Thymus (tissue), 11 donors: ENCODE results near the gene TBC1D5. TPM values are rescaled to one million over a fixed set of nuclear protein-coding genes. Genes with fewer than 3 reads are reported as not detected.
"Not testable (repeated sequence)": the region's sequence is repeated elsewhere in the genome, so short reads cannot be mapped to it uniquely, and the experiment has no call there.

ENCODE experiments used
- DNase-seq, 9 donors: peaks; one replicate each; pipeline ENCODE4 v3.0.0-alpha.2; 2013; ENCODE audit warnings: low spot score in 9 of 9, low read depth in 6 of 9, missing footprints in 1 of 9
- H3K27ac ChIP-seq, 2 donors: one replicate each; pipeline ENCODE4 v1.5.1; 2013; ENCODE audit warnings: control low read depth in 1 of 2, low read depth in 1 of 2, low read length in 1 of 2, mild to moderate bottlenecking in 1 of 2, moderate library complexity in 1 of 2
- H3K27me3 ChIP-seq, 2 donors: one replicate each; pipeline ENCODE4 v1.5.1; 2013; ENCODE audit warnings: low read length in 1 of 2; ENCODE audit not compliant: control insufficient read depth in 2 of 2, insufficient read depth in 1 of 2
- H3K36me3 ChIP-seq, 2 donors: one replicate each; pipeline ENCODE4 v1.5.1; 2013; ENCODE audit warnings: low read length in 1 of 2, mild to moderate bottlenecking in 1 of 2, moderate library complexity in 1 of 2; ENCODE audit not compliant: control insufficient read depth in 2 of 2, insufficient read depth in 2 of 2
- H3K4me1 ChIP-seq, 2 donors: one replicate each; pipeline ENCODE4 v1.5.1; 2013; ENCODE audit warnings: low read length in 2 of 2; ENCODE audit not compliant: control insufficient read depth in 2 of 2, insufficient read depth in 2 of 2
- H3K4me3 ChIP-seq, 2 donors: one replicate each; pipeline ENCODE4 v1.5.1; 2013; ENCODE audit warnings: low read length in 2 of 2, control low read depth in 1 of 2, mild to moderate bottlenecking in 1 of 2
- H3K9me3 ChIP-seq, 2 donors: one replicate each; pipeline ENCODE4 v1.5.1; 2013; ENCODE audit warnings: low read length in 1 of 2, mild to moderate bottlenecking in 1 of 2; ENCODE audit not compliant: control insufficient read depth in 2 of 2, insufficient read depth in 1 of 2
- WGBS: extraction: QIAGEN DNeasy Blood & Tissue Kit; methylation state at CpG from one replicate; pipeline ENCODE4 v1.1.7; 2013; 5-methylcytosine and 5-hydroxymethylcytosine counted together
- polyA plus RNA-seq: library from polyadenylated mRNA; stranded (reverse); fragments of 200-250 nt; gene quantifications from one replicate; pipeline ENCODE4 v1.2.3, GENCODE V29; 2013
- total RNA-seq: library from RNA; stranded (reverse); fragments of 120-200 nt; gene quantifications from one replicate; pipeline ENCODE4 v1.2.4, GENCODE V29; 2013
- donor health status: healthy.

TBC1D5 gene
- total and polyA plus RNA-seq, 2 donors: 8.9 to 37.3 TPM

DNA sequence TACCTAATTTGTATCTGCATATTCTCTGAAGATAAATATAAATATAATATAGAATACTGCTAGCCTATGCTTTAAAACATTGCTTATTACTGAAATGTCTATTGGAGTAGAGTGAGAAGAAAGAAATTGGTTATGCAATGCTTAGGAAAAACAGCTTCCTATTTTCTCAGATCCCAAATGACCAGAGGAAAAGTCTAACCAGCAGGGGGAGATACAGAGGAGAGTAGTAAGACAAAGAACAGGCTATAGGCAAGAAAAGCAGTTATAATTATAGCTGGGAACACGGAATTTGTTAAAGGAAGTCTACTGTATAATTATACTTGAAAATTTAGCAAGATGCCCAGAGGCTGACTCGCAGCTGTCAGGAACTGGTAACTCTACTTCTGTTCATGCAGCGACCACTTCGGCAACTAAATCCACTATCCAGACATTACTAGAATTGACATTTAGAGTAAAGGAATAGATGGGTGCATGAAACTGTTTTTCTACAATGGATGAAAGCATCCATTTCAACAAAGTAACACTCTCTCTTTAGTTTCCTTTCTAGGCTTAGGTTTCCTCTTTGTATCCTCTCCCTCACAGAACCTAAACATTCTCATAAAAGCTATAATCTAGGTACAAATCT is 97.2 kb downstream of the TBC1D5 start:
- Histone ChIP-seq H3K27me3 (no peaks in the 10 kb centered on the region), H3K9me3 (no peaks in the 10 kb centered on the region), H3K4me3 (no peak overlapping the region), H3K27ac (no peak overlapping the region), H3K36me3 (no peaks in the 10 kb centered on the region), H3K4me1 (no peaks in the 10 kb centered on the region)
- peak in 7 of 9 donors; percentile 17 to 61 (median 22) for DNase-seq
- 56% methylated on average over 4 of the region's 4 CpGs for WGBS

DNA sequence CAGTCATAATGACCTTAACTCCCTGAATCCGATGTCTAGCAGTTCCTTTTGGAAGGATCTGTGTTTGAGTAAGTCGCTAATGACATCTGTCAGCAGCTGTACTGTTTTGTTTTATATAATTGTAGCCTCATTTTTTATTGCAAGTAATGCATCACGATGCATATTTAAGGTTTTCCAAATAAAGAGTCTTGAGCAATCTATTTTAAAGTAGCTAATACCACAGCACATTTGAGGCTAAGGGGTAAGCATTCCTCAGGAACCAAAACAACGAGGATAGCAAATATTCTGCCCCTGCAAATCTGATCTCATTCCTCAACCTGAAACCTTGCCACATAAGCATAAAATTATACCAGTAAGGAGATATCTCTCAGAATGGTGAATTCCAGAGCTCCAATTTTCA is 98.7 kb downstream of the TBC1D5 start:
- no peak for DNase-seq
- H3K4me1 ChIP-seq: no peaks in the 10 kb centered on the region
- H3K9me3 ChIP-seq: no peaks in the 10 kb centered on the region
- no peak overlapping the region for H3K4me3 ChIP-seq
- WGBS: 96% methylated on average over 4 of the region's 4 CpGs
- no peaks in the 10 kb centered on the region for H3K36me3 ChIP-seq
- no peaks in the 10 kb centered on the region for H3K27me3 ChIP-seq
- no peak overlapping the region for H3K27ac ChIP-seq

DNA sequence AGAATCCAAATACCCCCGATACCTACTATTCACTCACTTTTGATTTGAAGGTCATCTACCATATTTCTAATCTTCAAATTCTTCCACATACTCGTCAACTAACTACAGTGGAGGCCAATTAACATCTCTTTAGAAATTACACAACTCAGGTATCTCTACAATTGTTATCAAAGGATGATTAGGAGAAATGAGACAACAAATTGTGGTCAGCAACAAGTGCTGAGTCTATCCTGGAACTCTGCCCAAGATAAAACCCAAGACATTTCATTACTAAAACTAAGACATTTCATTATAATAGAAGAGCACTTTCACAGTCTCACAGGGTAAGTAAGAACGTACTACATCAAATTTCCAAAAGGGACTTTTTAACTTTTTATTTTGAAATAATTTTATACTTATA is 100.0 kb downstream of the TBC1D5 start:
- H3K36me3 ChIP-seq: no peaks in the 10 kb centered on the region
- H3K27me3 ChIP-seq: no peaks in the 10 kb centered on the region
- no peak overlapping the region for H3K27ac ChIP-seq
- no peaks in the 10 kb centered on the region for H3K9me3 ChIP-seq
- H3K4me1 ChIP-seq: no peaks in the 10 kb centered on the region
- H3K4me3 ChIP-seq: no peak overlapping the region
- 98% methylated on average over 3 of the region's 3 CpGs for WGBS
- DNase-seq: no peak

DNA sequence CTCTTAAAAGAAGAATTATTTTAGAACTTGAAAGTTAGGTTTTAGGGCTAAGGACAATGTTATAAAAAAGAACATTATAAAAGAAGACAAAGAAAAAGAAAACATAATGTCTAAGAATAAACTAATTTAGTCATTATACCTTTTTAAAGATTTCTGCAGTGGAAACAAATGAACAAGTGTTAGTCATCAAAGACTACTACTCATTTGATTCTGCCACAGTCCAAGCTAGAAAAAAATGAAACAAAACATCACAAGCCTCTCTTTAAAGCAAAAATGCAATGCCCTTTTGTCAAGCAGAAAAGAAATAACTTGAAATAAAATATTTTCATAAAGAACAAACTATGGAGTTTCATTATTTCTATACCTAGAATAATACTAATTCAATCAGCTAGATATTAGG is 102.0 kb downstream of the TBC1D5 start:
- Histone ChIP-seq H3K27me3 (no peaks in the 10 kb centered on the region), H3K4me1 (no peaks in the 10 kb centered on the region), H3K36me3 (no peaks in the 10 kb centered on the region), H3K9me3 (no peaks in the 10 kb centered on the region), H3K4me3 (no peak overlapping the region), H3K27ac (no peak overlapping the region)
- DNase-seq: no peak

DNA sequence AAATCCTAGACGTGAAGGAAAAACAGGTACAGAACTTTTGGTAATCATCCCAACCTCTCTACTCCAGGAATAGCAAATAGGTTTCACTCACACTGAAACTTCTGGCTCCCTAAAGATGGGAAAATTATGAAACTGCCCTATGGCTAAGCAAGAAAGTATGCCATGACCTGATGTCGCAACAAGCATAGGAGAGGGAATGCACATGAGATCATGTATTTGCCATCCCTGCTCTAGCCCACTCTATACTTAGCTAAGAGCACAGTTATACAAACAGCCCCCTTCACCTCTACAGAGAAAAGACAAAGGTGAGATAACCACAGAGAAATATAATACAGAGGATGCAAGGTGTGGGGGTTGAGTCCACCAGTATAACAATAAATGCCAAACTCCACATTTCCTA is 102.7 kb downstream of the TBC1D5 start:
- 97% methylated on average over 2 of the region's 2 CpGs for WGBS
- DNase-seq: no peak
- Histone ChIP-seq H3K27me3 (no peaks in the 10 kb centered on the region), H3K27ac (no peak overlapping the region), H3K9me3 (no peaks in the 10 kb centered on the region), H3K36me3 (no peaks in the 10 kb centered on the region), H3K4me1 (no peaks in the 10 kb centered on the region), H3K4me3 (no peak overlapping the region)

DNA sequence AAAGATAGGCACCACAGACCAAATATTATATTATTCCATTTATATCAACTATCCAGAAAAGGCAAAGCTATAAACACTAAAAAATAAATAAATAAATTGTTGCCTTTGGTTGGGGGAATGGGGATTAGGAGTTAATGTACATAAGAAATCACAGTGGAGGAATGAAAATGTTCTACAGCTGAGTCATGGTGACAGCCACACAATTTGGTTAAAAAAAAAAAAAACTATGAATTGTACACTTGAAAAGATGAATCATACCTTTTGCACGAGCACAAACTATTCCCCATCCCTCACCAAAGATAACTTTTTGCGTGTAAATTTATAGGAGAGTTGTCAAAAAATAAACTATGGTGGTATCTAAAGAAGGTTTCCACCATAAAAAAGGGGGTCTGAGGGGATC is 103.2 kb downstream of the TBC1D5 start:
- no peaks in the 10 kb centered on the region for H3K4me1 ChIP-seq
- H3K4me3 ChIP-seq: no peak overlapping the region
- 95% methylated on average over 2 of the region's 2 CpGs for WGBS
- no peaks in the 10 kb centered on the region for H3K27me3 ChIP-seq
- no peak for DNase-seq
- no peaks in the 10 kb centered on the region for H3K36me3 ChIP-seq
- H3K9me3 ChIP-seq: no peaks in the 10 kb centered on the region
- no peak overlapping the region for H3K27ac ChIP-seq

DNA sequence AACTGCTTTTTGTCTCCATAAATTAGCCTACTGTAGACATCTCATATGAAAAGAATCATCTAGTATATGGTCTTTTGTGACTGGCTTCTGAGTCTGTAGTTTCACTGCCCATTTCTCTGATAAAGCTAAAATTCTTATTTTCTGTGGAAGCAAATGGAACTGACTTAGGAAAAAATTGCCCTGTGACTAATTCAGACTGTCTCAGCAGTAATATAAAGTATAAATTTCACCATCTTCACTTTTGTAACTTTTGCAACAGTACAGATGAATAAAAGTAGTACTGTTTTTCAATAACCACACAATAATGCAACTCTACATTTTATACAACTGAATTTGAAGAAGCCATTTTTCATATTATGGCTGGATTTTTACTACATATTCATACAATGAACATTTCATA is 104.1 kb downstream of the TBC1D5 start:
- DNase-seq: no peak
- H3K4me3 ChIP-seq: no peak overlapping the region
- H3K9me3 ChIP-seq: no peaks in the 10 kb centered on the region
- H3K27ac ChIP-seq: no peak overlapping the region
- no peaks in the 10 kb centered on the region for H3K4me1 ChIP-seq
- H3K36me3 ChIP-seq: no peaks in the 10 kb centered on the region
- H3K27me3 ChIP-seq: no peaks in the 10 kb centered on the region

DNA sequence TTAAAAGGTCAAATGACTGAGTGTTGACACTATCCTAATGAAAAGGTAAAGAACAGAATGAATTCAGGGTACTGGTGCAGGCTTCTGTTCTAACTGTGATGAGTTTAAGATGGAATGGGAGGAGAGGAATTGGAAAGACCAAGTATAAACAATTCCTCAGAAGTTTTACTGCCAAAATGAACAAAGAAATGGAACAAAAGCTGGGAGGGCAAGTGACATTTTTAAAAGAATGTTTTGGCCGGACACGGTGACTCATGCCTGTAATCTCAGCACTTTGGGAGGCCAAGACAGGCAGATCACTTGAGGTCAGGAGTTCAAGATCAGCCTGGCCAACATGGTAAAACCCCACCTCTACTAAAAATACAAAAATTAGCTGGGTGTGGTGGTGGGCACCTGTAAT is 106.8 kb downstream of the TBC1D5 start:
- not testable (repeated sequence) for DNase-seq, H3K27ac ChIP-seq, H3K36me3 ChIP-seq, H3K27me3 ChIP-seq, H3K4me1 ChIP-seq, H3K4me3 ChIP-seq, H3K9me3 ChIP-seq
- 94% methylated on average over 2 of the region's 2 CpGs for WGBS

DNA sequence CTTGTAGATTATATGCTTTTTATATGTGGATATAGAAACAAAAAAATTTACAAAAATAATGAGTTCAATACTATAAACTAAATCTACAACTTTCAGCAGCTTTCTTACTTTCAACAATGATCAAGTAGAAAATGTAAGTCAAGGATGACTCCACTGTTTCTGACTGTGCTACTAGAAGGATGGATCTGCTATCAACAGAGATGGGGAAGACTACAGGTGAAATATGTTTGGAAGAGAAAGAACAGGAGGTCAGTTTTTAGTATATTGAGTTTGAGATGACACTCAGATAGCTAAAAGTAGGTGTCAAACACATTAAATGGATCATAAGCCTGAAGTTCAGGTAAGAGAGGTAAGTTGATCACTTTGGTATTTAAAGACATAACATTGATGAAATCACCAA is 107.5 kb downstream of the TBC1D5 start:
- no peaks in the 10 kb centered on the region for H3K9me3 ChIP-seq
- H3K4me3 ChIP-seq: no peak overlapping the region
- no peaks in the 10 kb centered on the region for H3K36me3 ChIP-seq
- H3K4me1 ChIP-seq: no peaks in the 10 kb centered on the region
- no peaks in the 10 kb centered on the region for H3K27me3 ChIP-seq
- no peak overlapping the region for H3K27ac ChIP-seq
- no peak for DNase-seq

DNA sequence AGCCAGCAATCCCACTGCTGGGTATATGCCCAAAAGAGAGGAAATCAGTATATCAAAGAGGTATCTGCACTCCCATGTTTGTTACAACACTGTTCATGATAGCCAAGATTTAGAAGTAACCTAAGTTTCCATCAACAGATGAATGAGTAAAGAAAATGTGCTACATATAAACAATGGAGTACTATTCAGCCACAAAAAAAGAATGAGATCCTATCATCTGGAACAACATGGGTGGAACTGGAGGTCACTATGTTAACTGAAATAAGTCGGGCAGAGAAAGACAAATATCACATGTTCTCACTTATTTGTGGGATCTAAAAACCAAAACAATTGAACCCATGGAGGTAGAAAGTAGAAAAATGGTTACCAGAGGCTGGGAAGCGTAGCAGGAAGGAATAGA is 108.2 kb downstream of the TBC1D5 start:
- no peaks in the 10 kb centered on the region for H3K27me3 ChIP-seq
- H3K27ac ChIP-seq: no peak overlapping the region
- H3K9me3 ChIP-seq: no peaks in the 10 kb centered on the region
- H3K36me3 ChIP-seq: no peaks in the 10 kb centered on the region
- H3K4me1 ChIP-seq: no peaks in the 10 kb centered on the region
- no peak overlapping the region for H3K4me3 ChIP-seq
- no peak for DNase-seq
- 100% methylated on average over 2 of the region's 2 CpGs for WGBS
